H1 (cell line): Measurements from ENCODE around the gene SEMA3A.

Source experiments
- POLR2A ChIP-seq, 2 experiments: IDR thresholded peaks; 1 replicate in 1 of 2; 2 replicates in 1 of 2; pipeline ENCODE4 v1.6.1; 2011; ENCODE audit warnings: low read depth in 2 of 2, low read length in 2 of 2, mild to moderate bottlenecking in 2 of 2; ENCODE audit errors: control extremely low read depth in 1 of 2
- POLR2AphosphoS5 ChIP-seq: IDR thresholded peaks from 2 replicates; pipeline ENCODE4 v1.6.1; 2011; ENCODE audit warnings: low read depth, low read length
- TEAD4 ChIP-seq: IDR thresholded peaks from 2 replicates; pipeline ENCODE4 v1.6.1; 2012; ENCODE audit warnings: low read depth, low read length, inconsistent platforms, mixed read lengths

GRCh38 chr7:83987764-83988163, 206.8 kb downstream of the SEMA3A start:
- no peak for TF ChIP-seq POLR2A (IDR thresholded peaks at IDR 0.05; ENCODE audit: control extremely low read depth in 1 of 2, low read depth in 2 of 2, low read length in 2 of 2)
- no peak for TF ChIP-seq TEAD4
- no peak for TF ChIP-seq POLR2AphosphoS5
